HepG2 (cell line): Measurements from ENCODE around the gene ZBTB20. TPM values are rescaled to one million over a fixed set of nuclear protein-coding genes. Genes with fewer than 3 reads are reported as not detected.
A peak's percentile ranks its signal among the peaks of the same experiment; 100 is the strongest.
"Not testable (repeated sequence)": the region's sequence is repeated elsewhere in the genome, so short reads cannot be mapped to it uniquely, and the experiment has no call there.

Experiments used
- ATAC-seq: fragments of 200-7000 bp; cut with Tn5 transposase; 3 replicates; pipeline ENCODE4 v1.9.1; 2020; ENCODE audit warnings: mild to moderate bottlenecking, moderate library complexity
- BruUV-seq: library from RNA; stranded (reverse); fragments of 400-500 nt; replicated peaks from 2 replicates; lab custom pipeline; 2021; lab: Mats Ljungman, UMichigan
- CTCF ChIA-PET: fragments of 300-600 bp; formaldehyde crosslinking; extraction: SDS; loops from one replicate; lab custom pipeline; 2021; ENCODE audit warnings: low total read pairs, inconsistent platforms, low intra/inter-chr PET ratio; lab: Yijun Ruan, JAX
- POLR2A ChIA-PET: fragments of 350-600 bp; sonication (Branson Sonifier 250); formaldehyde crosslinking; loops from one replicate; lab custom pipeline; 2020; ENCODE audit warnings: antibody characterized with exemption, inconsistent platforms; lab: Yijun Ruan, JAX
- DNase-seq: peaks from one replicate; pipeline ENCODE4 v3.0.0-alpha.2; 2015; ENCODE audit warnings: low spot score
- FAIRE-seq: peaks from 3 replicates; lab custom pipeline; 2011; peaks lifted over from hg19 to GRCh38; lab: Jason Lieb, UNC
- H2AFZ ChIP-seq: one replicate; pipeline ENCODE4 v1.6.1; 2011; ENCODE audit warnings: low read length, inconsistent platforms
- H3K27ac ChIP-seq: fragments of 300-600 bp; 3 replicates; pipeline ENCODE4 v1.8.0; 2011; ENCODE audit warnings: mixed run types, mild to moderate bottlenecking, mixed read lengths, low read length, inconsistent platforms; ENCODE audit not compliant: insufficient read depth; ENCODE audit errors: extremely low read length
- H3K27me3 ChIP-seq, 2 experiments: fragments of 200-600 bp in 1 of 2; 2 replicates in 1 of 2; 3 replicates in 1 of 2; pipeline versions ENCODE4 v1.6.0 to v1.8.0; 2011; ENCODE audit warnings: low read length in 2 of 2, mild to moderate bottlenecking in 2 of 2, moderate library complexity in 2 of 2, inconsistent platforms in 1 of 2; ENCODE audit not compliant: insufficient read depth in 2 of 2, control insufficient read depth in 1 of 2
- H3K36me3 ChIP-seq, 2 experiments: fragments of 200-600 bp in 1 of 2; replicated peaks in 1 of 2; 2 replicates in 1 of 2; 3 replicates in 1 of 2; pipeline versions ENCODE4 v1.5.1 to v1.8.0; 2011; ENCODE audit warnings: low read length in 2 of 2, inconsistent platforms in 1 of 2; ENCODE audit not compliant: insufficient read depth in 2 of 2, control insufficient read depth in 1 of 2
- H3K4me1 ChIP-seq: 2 replicates; pipeline ENCODE4 v1.5.1; 2012; ENCODE audit warnings: low read length, inconsistent platforms; ENCODE audit not compliant: insufficient read depth
- H3K4me2 ChIP-seq: 2 replicates; pipeline ENCODE4 v1.6.0; 2011; ENCODE audit warnings: low read depth, low read length, inconsistent platforms
- H3K4me3 ChIP-seq, 3 experiments: fragments of 200-600 bp in 1 of 3; sonication (generic), shearing (Covaris generic) in 1 of 3; replicated peaks in 1 of 3; 2 replicates each; pipeline ENCODE4 v1.5.1; 2011 to 2016; ENCODE audit warnings: low read length in 3 of 3, inconsistent platforms in 2 of 3, low read depth in 2 of 3, mild to moderate bottlenecking in 2 of 3, control low read depth in 1 of 3, mixed read lengths in 1 of 3; ENCODE audit not compliant: insufficient read depth in 1 of 3
- H3K79me2 ChIP-seq: one replicate; pipeline ENCODE4 v1.6.1; 2011; ENCODE audit warnings: low read length, inconsistent platforms; ENCODE audit not compliant: insufficient read depth
- H3K9ac ChIP-seq: 2 replicates; pipeline ENCODE4 v1.6.0; 2011; ENCODE audit warnings: mild to moderate bottlenecking, low read depth, low read length, inconsistent platforms; ENCODE audit not compliant: insufficient read depth
- H3K9me3 ChIP-seq: 2 replicates; pipeline ENCODE4 v1.5.1; 2012; ENCODE audit warnings: mild to moderate bottlenecking, low read length
- H4K20me1 ChIP-seq: 2 replicates; pipeline ENCODE4 v1.6.0; 2011; ENCODE audit warnings: inconsistent platforms, mild to moderate bottlenecking, low read length, moderate library complexity; ENCODE audit not compliant: insufficient read depth
- ATF7 ChIP-seq, 2 experiments: fragments of 450-650 bp in 1 of 2; sonication (generic) in 1 of 2; formaldehyde crosslinking in 1 of 2; IDR thresholded peaks; 2 replicates each; pipeline versions ENCODE4 v1.4.0 to v1.6.1; 2016 to 2020; ENCODE audit warnings: antibody characterized with exemption in 1 of 2, mild to moderate bottlenecking in 1 of 2, missing genetic modification reagents in 1 of 2
- ELF4 ChIP-seq: sonication (generic); formaldehyde crosslinking; IDR thresholded peaks from 2 replicates; pipeline ENCODE4 v1.5.0; 2020; ENCODE audit warnings: missing genetic modification reagents, mild to moderate bottlenecking, moderate library complexity, borderline replicate concordance
- ISL2 ChIP-seq: sonication (generic); formaldehyde crosslinking; IDR thresholded peaks from 2 replicates; pipeline ENCODE4 v1.5.0; 2020; ENCODE audit warnings: missing genetic modification reagents
- NFYB ChIP-seq: sonication (generic); formaldehyde crosslinking; IDR thresholded peaks from 2 replicates; pipeline ENCODE4 v1.4.0; 2020; ENCODE audit warnings: missing genetic modification reagents
- PPARG ChIP-seq: conservative IDR thresholded peaks from 2 replicates; pipeline ENCODE4 v1.6.1; 2016; ENCODE audit warnings: missing biosample characterization, missing genetic modification reagents
- RBAK ChIP-seq: sonication (generic); formaldehyde crosslinking; IDR thresholded peaks from 2 replicates; pipeline ENCODE4 v1.5.1; 2020; ENCODE audit warnings: mild to moderate bottlenecking, missing genetic modification reagents
- SSRP1 ChIP-seq: IDR thresholded peaks from 2 replicates; pipeline ENCODE4 v1.6.1; 2016; ENCODE audit warnings: control low read depth
- ZBTB46 ChIP-seq: sonication (generic); formaldehyde crosslinking; IDR thresholded peaks from 2 replicates; pipeline ENCODE4 v1.4.0; 2020; ENCODE audit warnings: mild to moderate bottlenecking, missing genetic modification reagents, borderline replicate concordance
- ZNF205 ChIP-seq: IDR thresholded peaks from 2 replicates; pipeline ENCODE4 v1.6.1; 2018; ENCODE audit warnings: missing biosample characterization, missing genetic modification reagents
- ZNF891 ChIP-seq: sonication (generic); formaldehyde crosslinking; IDR thresholded peaks from 2 replicates; pipeline ENCODE4 v1.5.0; 2020; ENCODE audit warnings: mild to moderate bottlenecking, missing genetic modification reagents
- WGBS: methylation state at CpG from one replicate; pipeline ENCODE4 v1.1.6; 2017; ENCODE audit warnings: low lambda C conversion rate; 5-methylcytosine and 5-hydroxymethylcytosine counted together
- in situ Hi-C: cut with HindIII; loops from 2 replicates; pipeline ENCODE4 v1.10.0; 2017; ENCODE audit warnings: low pct_unique_long_range_greater_than_20kb; ENCODE audit not compliant: extremely low pct_ligation_motif_present
- intact Hi-C: fragments of 100-400 bp; cut with micrococcal nuclease; formaldehyde crosslinking; loops from one replicate; pipeline ENCODE4 v1.10.0; 2022; ENCODE audit not compliant: unreplicated experiment
- polyA plus RNA-seq, 8 experiments: library from polyadenylated mRNA; depleted of rRNA in 3 of 8; stranded (reverse) in 7 of 8; unstranded in 1 of 8; fragments of >200 nt; fragmentation: Illumina TruSeq in 4 of 8; extraction: Trizol in 4 of 8; gene quantifications; 2 replicates each; pipeline versions ENCODE4 v1.2.1 to v1.2.3, GENCODE V29; 2011 to 2016; ENCODE audit warnings: low read depth in 4 of 8, missing spikeins in 1 of 8, mixed read lengths in 1 of 8; ENCODE audit not compliant: insufficient read depth in 1 of 8
- total RNA-seq, 5 experiments: library from RNA; depleted of rRNA; stranded (reverse); fragments of >200 nt; fragmentation: Illumina TruSeq; extraction: Trizol; gene quantifications; 2 replicates each; pipeline ENCODE4 v1.2.3, GENCODE V29; 2016; ENCODE audit warnings: low read depth in 1 of 5
- TF ChIP-seq, protein P1 (sequence below): sonication (generic); formaldehyde crosslinking; IDR thresholded peaks from 2 replicates; pipeline ENCODE4 v1.4.0; 2020; ENCODE audit warnings: missing genetic modification reagents
- TF ChIP-seq, protein P2 (sequence below): sonication (generic); formaldehyde crosslinking; IDR thresholded peaks from 2 replicates; pipeline ENCODE4 v1.8.0; 2022; ENCODE audit warnings: missing genetic modification reagents, mild to moderate bottlenecking, moderate library complexity, borderline replicate concordance

The ZBTB20 gene
- total and polyA plus RNA-seq, 2 of the 13 experiments (the other 11 are each of a cell fraction or from before 2014, with no cell fraction given), result 1.9 to 8.8 TPM

DNA sequence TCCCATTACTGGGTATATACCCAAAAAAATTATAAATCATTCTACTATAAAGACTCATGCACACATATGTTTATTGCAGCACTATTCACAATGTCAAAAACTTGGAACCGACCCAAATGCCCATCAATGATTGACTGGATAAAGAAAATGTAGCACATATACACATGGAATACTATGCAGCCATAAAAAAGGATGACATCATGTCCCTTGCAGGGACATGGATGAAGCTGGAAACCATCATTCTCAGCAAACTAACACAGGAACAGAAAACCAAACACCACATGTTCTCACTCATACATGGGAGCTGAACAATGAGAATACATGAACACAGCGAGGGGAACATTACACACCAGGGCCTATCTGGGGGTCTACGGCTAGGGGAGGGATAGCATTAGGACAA lies 467.3 kb downstream of the ZBTB20 start:
- FAIRE-seq; TF ChIP-seq ATF7 (CRISPR knock-in tag; IDR thresholded peaks at IDR 0.05): not testable (repeated sequence)
- peak; percentile 67 for TF ChIP-seq ATF7 (IDR thresholded peaks at IDR 0.05)
- TF ChIP-seq, all 625 proteins: peak for 1; not testable (repeated sequence) for 624
- H3K9ac ChIP-seq, intact Hi-C loops, H3K4me1 ChIP-seq, H3K36me3 ChIP-seq, H3K27ac ChIP-seq, in situ Hi-C loops, CTCF ChIA-PET, H3K4me2 ChIP-seq, POLR2A ChIA-PET, ATAC-seq, H3K4me3 ChIP-seq, BruUV-seq, DNase-seq, H3K9me3 ChIP-seq, H2AFZ ChIP-seq, H4K20me1 ChIP-seq, H3K27me3 ChIP-seq, H3K79me2 ChIP-seq: not testable (repeated sequence)
- 95% methylated on average over 3 of the region's 3 CpGs for whole genome bisulfite sequencing

DNA sequence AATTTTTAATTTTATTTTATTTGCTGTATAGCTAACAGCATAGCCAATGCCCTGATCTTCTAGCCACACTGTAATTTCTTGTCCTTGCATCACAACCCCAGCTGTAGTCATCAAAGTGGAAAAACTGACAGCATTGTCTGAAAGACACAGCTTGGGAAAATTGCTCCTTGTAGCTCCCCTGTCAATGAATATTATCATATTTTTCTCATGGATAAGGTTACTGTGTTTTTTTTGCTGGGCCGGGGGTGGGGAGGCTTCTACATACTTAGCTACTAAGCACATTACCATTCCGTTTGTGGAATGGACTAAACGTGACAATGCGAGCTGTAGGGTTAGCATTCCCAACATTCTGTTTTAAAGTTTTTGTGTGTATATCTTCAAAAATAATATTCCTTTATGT lies 472.0 kb downstream of the ZBTB20 start:
- CTCF ChIA-PET, result no interaction called here
- H3K36me3 ChIP-seq, result no peaks in the 10 kb centered on the region
- no TSS peak for BruUV-seq
- H3K4me3 ChIP-seq, result no peak overlapping the region
- H3K27ac ChIP-seq, result no peak overlapping the region
- FAIRE-seq (no peak), ATAC-seq (no peak), DNase-seq (no peak)
- in situ Hi-C loops, result no loop called here
- WGBS, result 94% methylated on average over 4 of the region's 4 CpGs
- POLR2A ChIA-PET, result no interaction called here
- H3K9me3 ChIP-seq, result no peaks in the 10 kb centered on the region
- no peak overlapping the region for H3K9ac ChIP-seq
- no peak overlapping the region for H3K4me2 ChIP-seq
- H3K79me2 ChIP-seq, result no peaks in the 10 kb centered on the region
- intact Hi-C loops, result no loop called here
- no peaks in the 10 kb centered on the region for H3K4me1 ChIP-seq
- no peaks in the 10 kb centered on the region for H3K27me3 ChIP-seq
- H4K20me1 ChIP-seq, result no peaks in the 10 kb centered on the region
- H2AFZ ChIP-seq, result no peak overlapping the region
- TF ChIP-seq SSRP1 (CRISPR knock-in tag) (no peak), RBAK (no peak), ZNF891 (CRISPR knock-in tag) (no peak), ELF4 (no peak), ZBTB46 (CRISPR knock-in tag) (no peak), PPARG (CRISPR knock-in tag) (no peak), ISL2 (no peak), ZNF205 (CRISPR knock-in tag) (no peak), NFYB (no peak)
- TF ChIP-seq, protein P1, sequence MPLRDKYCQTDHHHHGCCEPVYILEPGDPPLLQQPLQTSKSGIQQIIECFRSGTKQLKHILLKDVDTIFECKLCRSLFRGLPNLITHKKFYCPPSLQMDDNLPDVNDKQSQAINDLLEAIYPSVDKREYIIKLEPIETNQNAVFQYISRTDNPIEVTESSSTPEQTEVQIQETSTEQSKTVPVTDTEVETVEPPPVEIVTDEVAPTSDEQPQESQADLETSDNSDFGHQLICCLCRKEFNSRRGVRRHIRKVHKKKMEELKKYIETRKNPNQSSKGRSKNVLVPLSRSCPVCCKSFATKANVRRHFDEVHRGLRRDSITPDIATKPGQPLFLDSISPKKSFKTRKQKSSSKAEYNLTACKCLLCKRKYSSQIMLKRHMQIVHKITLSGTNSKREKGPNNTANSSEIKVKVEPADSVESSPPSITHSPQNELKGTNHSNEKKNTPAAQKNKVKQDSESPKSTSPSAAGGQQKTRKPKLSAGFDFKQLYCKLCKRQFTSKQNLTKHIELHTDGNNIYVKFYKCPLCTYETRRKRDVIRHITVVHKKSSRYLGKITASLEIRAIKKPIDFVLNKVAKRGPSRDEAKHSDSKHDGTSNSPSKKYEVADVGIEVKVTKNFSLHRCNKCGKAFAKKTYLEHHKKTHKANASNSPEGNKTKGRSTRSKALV (CRISPR knock-in tag), result no peak
- TF ChIP-seq, protein P2, sequence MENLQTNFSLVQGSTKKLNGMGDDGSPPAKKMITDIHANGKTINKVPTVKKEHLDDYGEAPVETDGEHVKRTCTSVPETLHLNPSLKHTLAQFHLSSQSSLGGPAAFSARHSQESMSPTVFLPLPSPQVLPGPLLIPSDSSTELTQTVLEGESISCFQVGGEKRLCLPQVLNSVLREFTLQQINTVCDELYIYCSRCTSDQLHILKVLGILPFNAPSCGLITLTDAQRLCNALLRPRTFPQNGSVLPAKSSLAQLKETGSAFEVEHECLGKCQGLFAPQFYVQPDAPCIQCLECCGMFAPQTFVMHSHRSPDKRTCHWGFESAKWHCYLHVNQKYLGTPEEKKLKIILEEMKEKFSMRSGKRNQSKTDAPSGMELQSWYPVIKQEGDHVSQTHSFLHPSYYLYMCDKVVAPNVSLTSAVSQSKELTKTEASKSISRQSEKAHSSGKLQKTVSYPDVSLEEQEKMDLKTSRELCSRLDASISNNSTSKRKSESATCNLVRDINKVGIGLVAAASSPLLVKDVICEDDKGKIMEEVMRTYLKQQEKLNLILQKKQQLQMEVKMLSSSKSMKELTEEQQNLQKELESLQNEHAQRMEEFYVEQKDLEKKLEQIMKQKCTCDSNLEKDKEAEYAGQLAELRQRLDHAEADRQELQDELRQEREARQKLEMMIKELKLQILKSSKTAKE (CRISPR knock-in tag), result no peak
